Measurements from ENCODE around the gene ENPP6.

ENPP6 gene

DNA sequence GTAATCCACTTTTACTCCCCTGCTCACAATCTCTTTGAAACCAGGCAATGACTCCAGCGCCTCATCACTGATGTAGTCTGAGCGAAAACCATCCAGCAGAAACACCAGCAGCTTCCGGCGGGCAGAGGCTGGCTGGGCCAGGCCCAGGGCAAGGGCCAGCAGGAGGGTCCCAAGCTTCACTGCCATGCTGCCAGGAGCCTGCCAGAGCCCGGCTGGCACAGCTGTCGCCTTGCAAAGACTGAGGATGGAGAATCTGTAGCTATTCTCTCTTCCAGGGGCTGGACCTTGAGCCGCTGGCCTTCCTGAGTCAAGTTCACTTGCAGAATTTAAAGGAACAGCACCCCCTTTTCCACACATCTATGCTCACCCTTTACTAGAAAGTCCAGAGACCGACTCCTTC, at the start of gene ENPP6:
Gene ENPP6, minus strand, starts transcription at position 240 of the 400 bp plus-strand sequence. Its CDS starts 54 bp downstream, at position 186.
- peaks cover 3 to 6% of the 10 kb centered on the region in 2 donors for H3K9me3 Mint-ChIP-seq
- peaks cover 31 to 34% of the 10 kb centered on the region in 2 donors for H3K27me3 Mint-ChIP-seq
- no peak for ATAC-seq (replicated peaks)
- DNase-seq, result no peak
- no peaks in the 10 kb centered on the region for H3K36me3 Mint-ChIP-seq
- no peak within 1 kb of the TSS for H3K4me3 Mint-ChIP-seq
- H3K4me1 Mint-ChIP-seq, result no peaks in the 10 kb centered on the region
- no peak within 1 kb of the TSS for H3K27ac Mint-ChIP-seq

DNA sequence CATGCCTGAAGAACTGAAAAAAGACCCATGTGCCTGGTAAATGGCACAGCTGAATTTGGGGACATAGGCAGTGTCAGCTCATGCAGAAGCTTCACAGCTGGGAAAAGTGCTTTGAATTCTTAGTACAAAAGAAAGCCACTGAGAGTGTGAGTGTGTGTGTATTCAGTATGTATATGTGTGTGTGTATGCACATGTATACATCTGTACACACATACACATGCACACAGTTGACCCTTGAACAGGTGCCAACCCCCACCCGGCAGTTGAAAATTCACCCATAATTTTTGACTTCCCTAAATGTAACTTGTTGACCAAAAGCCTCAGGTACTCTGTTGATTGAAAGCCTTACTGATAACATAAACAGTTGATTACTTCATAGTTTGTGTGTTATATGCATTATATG, 49.5 kb upstream of the ENPP6 start:
- peaks cover 47 to 70% of the 10 kb centered on the region in 2 donors for H3K4me1 Mint-ChIP-seq
- peak overlapping the region; percentile 95 for H3K27ac Mint-ChIP-seq
- H3K4me3 Mint-ChIP-seq, result peak overlapping the region; percentile 69 to 74
- DNase-seq (no peak), ATAC-seq (replicated peaks) (no peak)
- H3K36me3 Mint-ChIP-seq, result peaks cover 0 to 9% of the 10 kb centered on the region in 2 donors
- H3K27me3 Mint-ChIP-seq, result no peaks in the 10 kb centered on the region
- peaks cover 0 to 1% of the 10 kb centered on the region in 2 donors for H3K9me3 Mint-ChIP-seq

DNA sequence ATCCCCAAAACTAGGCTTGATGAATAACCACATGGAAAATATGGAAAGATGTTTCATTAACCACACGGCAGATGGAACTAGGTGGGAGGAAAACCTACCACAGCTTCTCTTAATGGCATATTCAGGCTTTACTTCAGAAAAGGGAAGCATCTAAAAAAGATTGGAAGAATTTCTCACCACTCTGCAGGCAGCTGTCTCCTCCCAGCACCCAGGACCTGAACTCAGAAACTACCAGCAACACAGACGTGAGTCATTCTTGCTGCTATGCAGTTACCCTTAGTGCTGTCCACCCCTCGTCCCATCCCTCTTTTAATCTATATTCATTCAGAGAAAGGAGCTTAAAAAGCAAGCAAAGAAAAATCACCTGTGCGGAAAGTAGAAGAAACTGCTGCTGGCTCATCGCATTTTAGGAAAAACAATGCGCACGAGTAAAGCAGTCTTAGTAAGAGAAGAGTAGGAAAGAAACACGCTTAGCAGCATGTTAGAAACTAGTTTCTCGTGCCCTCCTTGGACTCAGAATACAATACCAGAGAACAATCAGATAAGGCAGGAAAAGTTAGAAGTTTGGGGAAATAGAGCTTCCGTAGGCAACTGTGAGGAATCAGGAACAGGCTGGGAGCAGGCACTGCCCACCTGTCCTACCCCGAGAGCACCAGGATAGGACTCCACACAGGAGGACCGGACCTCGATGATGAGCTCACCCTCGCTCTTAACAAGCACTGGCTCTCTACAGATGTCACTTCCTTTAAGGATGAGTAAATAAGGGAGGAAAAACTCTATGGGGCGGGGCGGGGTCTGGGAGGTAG, 48.1 kb upstream of the ENPP6 start:
- peak in 1 of 2 donors; percentile 17 for ATAC-seq (replicated peaks)

GRCh38 chr4:184263910-184264732, 46.4 kb upstream of the ENPP6 start:
- ATAC-seq (replicated peaks), result peak; percentile 43 to 48
- Mint-ChIP-seq H3K9me3 (no peaks in the 10 kb centered on the region), H3K4me3 (peak overlapping the region; percentile 51 to 56), H3K36me3 (no peaks in the 10 kb centered on the region), H3K27ac (peak overlapping the region; percentile 92), H3K4me1 (peaks cover 32 to 51% of the 10 kb centered on the region in 2 donors), H3K27me3 (no peaks in the 10 kb centered on the region)
- peak; percentile 83 for DNase-seq

More for the DNA sequence above, 48.1 kb upstream of the ENPP6 start:
- Mint-ChIP-seq H3K9me3 (peaks cover 0 to 1% of the 10 kb centered on the region in 2 donors), H3K4me3 (peak overlapping the region; percentile 57 to 63), H3K4me1 (peaks cover 44 to 67% of the 10 kb centered on the region in 2 donors), H3K27me3 (no peaks in the 10 kb centered on the region), H3K36me3 (peaks cover 0 to 8% of the 10 kb centered on the region in 2 donors), H3K27ac (peak overlapping the region; percentile 92)
- DNase-seq, result no peak

GRCh38 chr4:184263461-184263860, 45.8 kb upstream of the ENPP6 start:
- H3K9me3 Mint-ChIP-seq, result no peaks in the 10 kb centered on the region
- no peak overlapping the region for H3K4me3 Mint-ChIP-seq
- no peaks in the 10 kb centered on the region for H3K36me3 Mint-ChIP-seq
- peaks cover 32 to 45% of the 10 kb centered on the region in 2 donors for H3K4me1 Mint-ChIP-seq
- no peaks in the 10 kb centered on the region for H3K27me3 Mint-ChIP-seq
- no peak for ATAC-seq (replicated peaks)
- H3K27ac Mint-ChIP-seq, result peak overlapping the region; percentile 92
- DNase-seq, result no peak

GRCh38 chr4:184262901-184263300, 45.2 kb upstream of the ENPP6 start:
- Mint-ChIP-seq H3K27me3 (no peaks in the 10 kb centered on the region), H3K4me1 (peaks cover 30 to 44% of the 10 kb centered on the region in 2 donors), H3K36me3 (no peaks in the 10 kb centered on the region), H3K27ac (no peak overlapping the region), H3K4me3 (no peak overlapping the region), H3K9me3 (no peaks in the 10 kb centered on the region)
- ATAC-seq (replicated peaks) (peak in 1 of 2 donors; percentile 32), DNase-seq (no peak)

DNA sequence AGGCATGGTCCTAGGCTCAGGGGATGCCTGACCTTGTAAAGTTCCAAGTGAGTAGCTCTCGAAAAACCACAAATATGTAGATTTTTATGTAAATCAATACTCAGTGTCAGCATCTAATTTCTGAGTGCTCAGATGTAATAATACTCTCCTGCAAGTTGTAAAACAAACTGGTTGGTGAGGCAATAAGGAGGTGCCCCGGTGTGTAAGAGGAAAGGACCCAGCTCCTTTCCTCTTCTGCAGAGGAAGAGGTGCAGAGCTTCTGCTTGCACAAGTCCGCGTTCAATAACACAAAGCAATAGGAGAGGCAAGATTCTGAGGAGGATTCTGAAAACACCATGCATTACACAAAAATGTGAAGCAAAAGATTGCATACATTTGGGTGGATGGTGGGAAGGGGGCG, 43.6 kb upstream of the ENPP6 start:
- DNase-seq, result no peak
- H3K4me1 Mint-ChIP-seq, result peaks cover 20 to 30% of the 10 kb centered on the region in 2 donors
- ATAC-seq (replicated peaks), result no peak
- H3K9me3 Mint-ChIP-seq, result no peaks in the 10 kb centered on the region
- H3K27me3 Mint-ChIP-seq, result no peaks in the 10 kb centered on the region
- H3K27ac Mint-ChIP-seq, result no peak overlapping the region
- H3K4me3 Mint-ChIP-seq, result no peak overlapping the region
- no peaks in the 10 kb centered on the region for H3K36me3 Mint-ChIP-seq

- DNase-seq (no peak), ATAC-seq (replicated peaks) (no peak)
- H3K4me3 Mint-ChIP-seq, result no peak overlapping the region
- H3K9me3 Mint-ChIP-seq, result no peaks in the 10 kb centered on the region
- H3K36me3 Mint-ChIP-seq, result no peaks in the 10 kb centered on the region
- H3K27ac Mint-ChIP-seq, result no peak overlapping the region
- H3K27me3 Mint-ChIP-seq, result no peaks in the 10 kb centered on the region
- peaks cover 12 to 16% of the 10 kb centered on the region in 2 donors for H3K4me1 Mint-ChIP-seq
Measured at GRCh38 chr4:184259866-184260265, 42.2 kb upstream of the ENPP6 start.

DNA sequence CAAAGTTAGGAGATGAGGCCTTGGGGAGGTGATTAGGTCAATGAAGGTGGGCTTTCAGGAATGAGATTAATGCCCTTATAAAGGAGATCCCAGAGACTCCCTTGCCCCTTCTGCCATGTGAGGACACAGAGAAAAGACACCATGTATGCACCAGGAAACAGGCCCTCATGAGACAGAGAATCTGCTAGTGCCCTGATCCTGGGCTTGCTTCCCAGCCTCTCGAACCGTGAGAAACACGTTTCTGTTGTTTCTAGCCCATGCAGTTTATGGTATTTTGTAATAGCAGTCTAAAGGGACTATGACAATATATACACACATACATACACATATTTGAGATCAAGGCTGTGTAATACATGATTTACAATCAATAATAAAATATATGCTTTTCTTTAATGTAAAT, 41.4 kb upstream of the ENPP6 start:
- Mint-ChIP-seq H3K4me1 (peaks cover 11 to 12% of the 10 kb centered on the region in 2 donors), H3K9me3 (no peaks in the 10 kb centered on the region), H3K4me3 (no peak overlapping the region), H3K27ac (no peak overlapping the region), H3K27me3 (no peaks in the 10 kb centered on the region), H3K36me3 (no peaks in the 10 kb centered on the region)
- no peak for DNase-seq
- no peak for ATAC-seq (replicated peaks)

DNA sequence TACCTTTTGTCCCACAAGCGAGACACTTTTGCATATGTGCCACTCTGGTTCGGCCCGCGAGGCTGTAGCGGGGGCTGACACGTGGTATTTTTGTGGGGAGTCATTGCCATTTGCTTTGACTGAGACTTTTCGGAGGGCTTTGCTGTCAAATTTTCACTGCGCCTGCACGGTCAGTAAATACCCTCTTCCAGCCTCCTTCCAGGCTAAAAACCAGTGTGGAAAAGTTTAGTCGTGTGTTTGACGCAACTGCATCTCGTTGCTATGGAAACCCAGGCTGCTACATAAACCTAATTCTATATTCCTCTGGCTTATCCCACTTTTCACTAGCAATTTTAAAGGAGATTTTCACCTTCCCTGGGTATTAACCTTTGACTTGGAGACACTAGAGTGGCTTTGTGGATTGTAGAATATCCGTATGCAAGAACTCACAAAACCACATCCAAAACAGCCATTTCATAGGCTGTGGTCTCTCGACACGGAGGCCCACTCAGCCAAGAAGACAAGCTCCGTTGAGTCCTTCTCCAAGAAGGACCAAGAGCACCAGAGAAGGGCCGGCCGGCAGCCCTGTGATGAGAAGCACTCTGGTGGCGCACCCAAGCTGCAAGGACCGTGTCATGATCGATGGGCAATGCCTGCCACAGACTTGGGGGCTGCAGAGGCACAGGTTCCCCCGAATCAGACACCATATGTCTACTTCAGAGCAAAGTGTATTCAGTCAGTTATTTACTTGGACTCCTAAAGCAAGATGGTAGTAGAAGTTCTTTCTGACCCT, 38.4 kb upstream of the ENPP6 start:
- H3K4me1 Mint-ChIP-seq, result peaks cover 7 to 12% of the 10 kb centered on the region in 2 donors
- H3K4me3 Mint-ChIP-seq, result no peak overlapping the region
- H3K9me3 Mint-ChIP-seq, result peaks cover 0 to 1% of the 10 kb centered on the region in 2 donors
- H3K27ac Mint-ChIP-seq, result no peak overlapping the region
- peaks cover 0 to under 1% of the 10 kb centered on the region in 2 donors for H3K36me3 Mint-ChIP-seq
- DNase-seq, result no peak
- ATAC-seq (replicated peaks), result no peak
- H3K27me3 Mint-ChIP-seq, result no peaks in the 10 kb centered on the region

GRCh38 chr4:184255361-184255760, 37.7 kb upstream of the ENPP6 start:
- DNase-seq (no peak), ATAC-seq (replicated peaks) (no peak)
- H3K27ac Mint-ChIP-seq, result no peak overlapping the region
- no peaks in the 10 kb centered on the region for H3K27me3 Mint-ChIP-seq
- peaks cover 10 to 16% of the 10 kb centered on the region in 2 donors for H3K4me1 Mint-ChIP-seq
- H3K9me3 Mint-ChIP-seq, result peaks cover 0 to 1% of the 10 kb centered on the region in 2 donors
- no peak overlapping the region for H3K4me3 Mint-ChIP-seq
- peaks cover 0 to 3% of the 10 kb centered on the region in 2 donors for H3K36me3 Mint-ChIP-seq

DNA sequence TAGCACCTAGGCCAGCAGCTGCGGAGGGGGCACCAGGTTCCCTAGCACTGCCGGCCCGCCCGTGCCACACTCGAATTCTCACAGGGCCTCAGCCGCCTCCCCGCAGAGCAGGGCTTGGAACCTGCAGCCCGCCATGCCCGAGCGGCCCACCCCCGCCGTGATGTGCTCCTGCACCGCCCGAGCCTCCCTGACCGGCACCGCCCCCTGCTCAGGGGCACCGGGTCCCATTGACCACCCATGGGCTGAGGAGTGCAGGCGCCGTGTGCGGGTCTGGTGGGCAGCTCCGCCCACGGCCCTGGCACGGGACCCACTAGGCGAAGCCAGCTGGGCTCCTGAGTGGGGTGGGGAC, 35.4 kb upstream of the ENPP6 start:
- Mint-ChIP-seq H3K27ac (no peak overlapping the region), H3K9me3 (peaks cover 0 to 1% of the 10 kb centered on the region in 2 donors), H3K4me1 (peaks cover 10 to 16% of the 10 kb centered on the region in 2 donors), H3K4me3 (no peak overlapping the region), H3K36me3 (peaks cover 0 to 3% of the 10 kb centered on the region in 2 donors), H3K27me3 (peaks cover 0 to 2% of the 10 kb centered on the region in 2 donors)
- ATAC-seq (replicated peaks) (no peak), DNase-seq (no peak)

- H3K36me3 Mint-ChIP-seq, result peaks cover 0 to 3% of the 10 kb centered on the region in 2 donors
- peaks cover 0 to 8% of the 10 kb centered on the region in 2 donors for H3K27me3 Mint-ChIP-seq
- no peak overlapping the region for H3K4me3 Mint-ChIP-seq
- H3K9me3 Mint-ChIP-seq, result peaks cover 0 to 1% of the 10 kb centered on the region in 2 donors
- peak overlapping the region; percentile 57 for H3K27ac Mint-ChIP-seq
- DNase-seq (no peak), ATAC-seq (replicated peaks) (no peak)
- peaks cover 10 to 16% of the 10 kb centered on the region in 2 donors for H3K4me1 Mint-ChIP-seq
Measured at GRCh38 chr4:184252136-184253071, 34.7 kb upstream of the ENPP6 start.

All from stimulated activated naive B cell treated with anti-CD40 and anti-IgM and Interleukin-4, amounts not matched to agents 10 μg/mL and 1 μg/mL and 100 μg/mL, for 72 hours (primary cell).